T-cell (primary cell): ENCODE data around the gene TIMP3. TPM values are rescaled to one million over a fixed set of nuclear protein-coding genes. Genes with fewer than 3 reads are reported as not detected.

ENCODE experiments used
- ATAC-seq, 4 experiments: fragments of 200-7000 bp in 3 of 4; fragments of 150-1000 bp in 1 of 4; cut with Tn5 transposase; replicated peaks in 1 of 4; 1 replicate in 3 of 4; 2 replicates in 1 of 4; pipeline ENCODE4 v1.10.0; 2021; ENCODE audit warnings: moderate library complexity in 3 of 4, mild to moderate bottlenecking in 2 of 4, moderate number of reproducible peaks in 1 of 4
- CTCF ChIA-PET, 2 donors: fragments of 300-600 bp; sonication (Branson Sonifier 250); formaldehyde crosslinking; loops; one replicate each; lab custom pipeline; 2022; ENCODE audit warnings: antibody characterized with exemption in 2 of 2; lab: Charles Lee
- POLR2A ChIA-PET, 2 donors: fragments of 300-600 bp; sonication (Branson Sonifier 250); formaldehyde crosslinking; loops; one replicate each; lab custom pipeline; 2022; ENCODE audit warnings: antibody characterized with exemption in 2 of 2; lab: Charles Lee
- DNase-seq, 35 experiments: peaks; one replicate each; pipeline versions ENCODE4 v3.0.0 to v3.0.0-alpha.2; 2013 to 2023
- H3K27ac ChIP-seq: one replicate; pipeline ENCODE4 v1.5.1; 2013; ENCODE audit warnings: low read length
- H3K27me3 ChIP-seq, 2 experiments: replicated peaks in 1 of 2; 1 replicate in 1 of 2; 2 replicates in 1 of 2; pipeline versions ENCODE4 v1.6.1 to v1.7.0; 2013; ENCODE audit warnings: low read length in 1 of 2, mixed read lengths in 1 of 2; ENCODE audit not compliant: control insufficient read depth in 2 of 2, insufficient read depth in 2 of 2; ENCODE audit errors: extremely low read depth in 1 of 2
- H3K36me3 ChIP-seq, 2 donors: 1 replicate in 1 of 2; 2 replicates in 1 of 2; pipeline versions ENCODE4 v1.6.1 to v1.7.0; 2013; ENCODE audit warnings: low read length in 1 of 2; ENCODE audit not compliant: control insufficient read depth in 2 of 2, insufficient read depth in 1 of 2; ENCODE audit errors: extremely low read depth in 1 of 2
- H3K4me1 ChIP-seq, 2 experiments: 1 replicate in 1 of 2; 2 replicates in 1 of 2; pipeline versions ENCODE4 v1.6.1 to v1.7.0; 2013; ENCODE audit warnings: low read length in 2 of 2, mixed read lengths in 1 of 2; ENCODE audit not compliant: insufficient read depth in 2 of 2, control insufficient read depth in 1 of 2; ENCODE audit errors: extremely low read depth in 1 of 2
- H3K4me3 ChIP-seq, 2 donors: 1 replicate in 1 of 2; 2 replicates in 1 of 2; pipeline versions ENCODE4 v1.5.1 to v1.7.0; 2013; ENCODE audit warnings: mild to moderate bottlenecking in 2 of 2, low read length in 1 of 2, moderate library complexity in 1 of 2; ENCODE audit not compliant: control insufficient read depth in 1 of 2; ENCODE audit errors: extremely low read depth in 1 of 2
- H3K9me3 ChIP-seq: 2 replicates; pipeline ENCODE4 v1.7.0; 2013
- H3K27ac Mint-ChIP-seq, 2 donors: one replicate each; pipeline ENCODE4 v1.8.0; 2020 to 2021; ENCODE audit warnings: mild to moderate bottlenecking in 2 of 2, mixed read lengths in 2 of 2
- H3K27me3 Mint-ChIP-seq, 2 donors: one replicate each; pipeline ENCODE4 v1.8.0; 2021 to 2022; ENCODE audit warnings: mixed read lengths in 2 of 2
- H3K36me3 Mint-ChIP-seq: one replicate; pipeline ENCODE4 v1.8.0; 2021; ENCODE audit warnings: mixed read lengths
- H3K4me1 Mint-ChIP-seq, 3 donors: one replicate each; pipeline ENCODE4 v1.8.0; 2020 to 2022; ENCODE audit warnings: mixed read lengths in 3 of 3, mild to moderate bottlenecking in 1 of 3
- H3K4me3 Mint-ChIP-seq, 3 donors: one replicate each; pipeline ENCODE4 v1.8.0; 2020 to 2022; ENCODE audit warnings: mild to moderate bottlenecking in 3 of 3, mixed read lengths in 3 of 3, moderate library complexity in 3 of 3
- H3K9me3 Mint-ChIP-seq, 3 donors: one replicate each; pipeline ENCODE4 v1.8.0; 2020 to 2022; ENCODE audit warnings: mixed read lengths in 3 of 3
- WGBS: methylation state at CpG from one replicate; pipeline ENCODE4 v1.1.5; 2013; ENCODE audit warnings: missing lambda C conversion rate; ENCODE audit not compliant: insufficient coverage; 5-methylcytosine and 5-hydroxymethylcytosine counted together
- total RNA-seq, 35 experiments: library from RNA in 6 of 35; stranded (reverse) in 6 of 35; fragments of 120-200 nt in 1 of 35; gene quantifications; one replicate each; pipeline versions ENCODE4 v1.2.1 to v1.2.4 and lab custom pipeline; 2013 to 2026

TIMP3 gene
- total RNA-seq, 5 donors from 2014 or later (not counting 1 experiment from before 2014, with no cell fraction given), result 0.07 to 1.7 (median 1.1) TPM

DNA sequence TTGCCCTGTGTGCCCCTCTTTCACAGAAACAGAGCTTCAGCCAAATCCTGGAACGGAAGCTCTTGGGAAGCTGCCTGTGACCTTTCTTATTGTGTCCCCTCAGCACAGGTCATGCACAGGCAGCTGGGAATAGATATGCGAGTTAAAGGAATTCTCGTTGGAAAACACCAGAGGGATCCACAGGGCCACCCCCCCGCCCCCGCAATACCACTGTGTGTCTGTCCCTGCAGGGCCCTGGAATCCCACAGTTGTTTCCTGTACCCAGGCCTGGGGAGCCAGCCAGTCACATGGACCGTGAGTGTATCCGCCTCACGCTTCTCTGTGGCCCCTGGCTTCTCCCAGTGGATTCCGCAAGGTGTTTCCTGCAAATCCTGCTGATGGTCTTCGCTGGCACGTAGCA, 29.0 kb downstream of the TIMP3 start:
- POLR2A ChIA-PET, result interaction anchor here in 1 of 2 donors (0.6 kb wide), 1 partner anchor 299 kb away, joined by 3 read pairs; no protein-coding TSS in a partner anchor
- H3K4me3 Mint-ChIP-seq, result no peak overlapping the region
- CTCF ChIA-PET, result no interaction called here

DNA sequence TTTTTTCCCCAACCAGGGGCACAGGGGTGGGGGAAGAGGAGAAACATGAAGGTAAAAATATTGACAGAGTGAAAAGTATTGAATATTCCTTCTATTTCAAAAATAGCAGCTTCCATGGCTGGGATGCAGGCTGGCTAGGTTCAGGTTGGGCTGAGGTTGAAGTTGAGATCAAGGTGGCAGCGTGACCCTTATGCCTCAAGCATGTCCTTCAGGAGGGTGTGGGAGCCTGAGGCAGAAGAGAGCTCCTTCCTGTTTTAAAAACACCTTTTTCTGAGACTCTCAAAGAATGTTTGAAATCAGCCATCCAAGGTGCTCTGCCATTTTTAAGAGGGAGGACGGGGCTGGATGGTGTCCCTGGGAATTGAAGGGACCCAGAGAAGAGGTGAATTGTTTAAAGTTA, 29.5 kb downstream of the TIMP3 start:
- Mint-ChIP-seq H3K36me3 (no peaks in the 10 kb centered on the region), H3K9me3 (no peaks in the 10 kb centered on the region), H3K27me3 (peaks cover 0 to 7% of the 10 kb centered on the region in 2 donors), H3K4me3 (no peak overlapping the region), H3K4me1 (peaks cover 12 to 16% (median 14%) of the 10 kb centered on the region in 3 donors), H3K27ac (no peak overlapping the region)
- H3K9me3 ChIP-seq, result no peaks in the 10 kb centered on the region
- CTCF ChIA-PET, result no interaction called here
- peaks cover 0 to 4% of the 10 kb centered on the region in 2 experiments for H3K27me3 ChIP-seq
- POLR2A ChIA-PET, result interaction anchor here in 1 of 2 donors (0.6 kb wide), 1 partner anchor 299 kb away, joined by 3 read pairs; no protein-coding TSS in a partner anchor
- H3K4me1 ChIP-seq, result no peaks in the 10 kb centered on the region
- 61% methylated on average over 2 of the region's 2 CpGs for WGBS
- ATAC-seq (no peak), DNase-seq (no peak)
- H3K4me3 ChIP-seq, result no peak overlapping the region
- no peaks in the 10 kb centered on the region for H3K36me3 ChIP-seq
- no peak overlapping the region for H3K27ac ChIP-seq

More for the DNA sequence above, 29.0 kb downstream of the TIMP3 start:
- Histone ChIP-seq H3K9me3 (no peaks in the 10 kb centered on the region), H3K4me1 (no peaks in the 10 kb centered on the region), H3K27ac (no peak overlapping the region), H3K27me3 (peaks cover 0 to 4% of the 10 kb centered on the region in 2 experiments), H3K4me3 (no peak overlapping the region), H3K36me3 (no peaks in the 10 kb centered on the region)
- Mint-ChIP-seq H3K36me3 (no peaks in the 10 kb centered on the region), H3K4me1 (peaks cover 12 to 16% (median 14%) of the 10 kb centered on the region in 3 donors), H3K27ac (no peak overlapping the region), H3K27me3 (peaks cover 0 to 7% of the 10 kb centered on the region in 2 donors), H3K9me3 (no peaks in the 10 kb centered on the region)
- ATAC-seq, result no peak
- DNase-seq, result no peak
- 85% methylated on average over 8 of the region's 11 CpGs for WGBS

DNA sequence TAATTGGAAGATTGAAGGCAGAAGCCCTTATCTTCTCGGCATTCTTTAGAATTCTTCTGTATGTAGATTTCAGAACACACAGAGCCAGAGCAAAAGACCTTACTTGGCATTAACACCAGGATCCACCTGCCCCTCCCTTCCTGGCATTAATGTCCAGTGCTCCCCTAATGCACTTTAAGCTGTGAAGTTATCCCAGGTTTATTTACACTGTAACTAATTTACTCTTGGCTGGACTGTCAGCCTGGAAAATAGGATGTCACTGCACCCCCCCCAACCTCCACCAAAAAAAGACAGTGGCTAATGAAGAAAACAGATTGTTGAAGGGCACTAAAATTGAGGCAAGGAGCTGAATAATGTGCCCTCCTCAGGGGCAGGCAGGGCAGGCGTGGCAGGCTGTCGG, 30.1 kb downstream of the TIMP3 start:
- Histone ChIP-seq H3K36me3 (no peaks in the 10 kb centered on the region), H3K27ac (no peak overlapping the region), H3K27me3 (peaks cover 0 to 4% of the 10 kb centered on the region in 2 experiments), H3K4me3 (no peak overlapping the region), H3K9me3 (no peaks in the 10 kb centered on the region), H3K4me1 (no peaks in the 10 kb centered on the region)
- Mint-ChIP-seq H3K27me3 (peaks cover 0 to 7% of the 10 kb centered on the region in 2 donors), H3K36me3 (no peaks in the 10 kb centered on the region), H3K4me3 (no peak overlapping the region), H3K4me1 (peaks cover 12 to 16% (median 14%) of the 10 kb centered on the region in 3 donors), H3K27ac (no peak overlapping the region), H3K9me3 (no peaks in the 10 kb centered on the region)
- ChIA-PET CTCF (no interaction called here), POLR2A (interaction anchor here in 1 of 2 donors (0.5 kb wide), 1 partner anchor 117 kb away, joined by 6 read pairs; no protein-coding TSS in a partner anchor)
- ATAC-seq (no peak), DNase-seq (no peak)
- 76% methylated on average over 2 of the region's 3 CpGs for WGBS

GRCh38 chr22:32832174-32832573, 30.7 kb downstream of the TIMP3 start:
- peaks cover 12 to 16% (median 14%) of the 10 kb centered on the region in 3 donors for H3K4me1 Mint-ChIP-seq

GRCh38 chr22:32836280-32837123, 35.0 kb downstream of the TIMP3 start:
- peak in 1 of 35 experiments; percentile 15 for DNase-seq
- no peak overlapping the region for H3K27ac Mint-ChIP-seq

More at GRCh38 chr22:32832174-32832573, 30.7 kb downstream of the TIMP3 start:
- Histone ChIP-seq H3K27ac (no peak overlapping the region), H3K4me1 (no peaks in the 10 kb centered on the region), H3K4me3 (no peak overlapping the region), H3K27me3 (peaks cover 0 to 4% of the 10 kb centered on the region in 2 experiments), H3K36me3 (no peaks in the 10 kb centered on the region), H3K9me3 (no peaks in the 10 kb centered on the region)
- ChIA-PET CTCF (no interaction called here), POLR2A (no interaction called here)
- Mint-ChIP-seq H3K27ac (no peak overlapping the region), H3K27me3 (peaks cover 0 to 7% of the 10 kb centered on the region in 2 donors), H3K9me3 (no peaks in the 10 kb centered on the region), H3K36me3 (no peaks in the 10 kb centered on the region), H3K4me3 (no peak overlapping the region)
- WGBS, result 0% methylated on average over 2 of the region's 4 CpGs
- DNase-seq (no peak), ATAC-seq (no peak)

GRCh38 chr22:32837142-32837541, 35.6 kb downstream of the TIMP3 start:
- no peaks in the 10 kb centered on the region for H3K9me3 Mint-ChIP-seq
- POLR2A ChIA-PET, result no interaction called here
- no peak for DNase-seq
- H3K36me3 Mint-ChIP-seq, result no peaks in the 10 kb centered on the region
- Histone ChIP-seq H3K27me3 (peaks cover 0 to 4% of the 10 kb centered on the region in 2 experiments), H3K4me1 (no peaks in the 10 kb centered on the region), H3K27ac (no peak overlapping the region), H3K9me3 (no peaks in the 10 kb centered on the region), H3K36me3 (no peaks in the 10 kb centered on the region), H3K4me3 (no peak overlapping the region)
- H3K4me3 Mint-ChIP-seq, result no peak overlapping the region
- ATAC-seq, result no peak
- peaks cover 1 to 3% (median 2%) of the 10 kb centered on the region in 3 donors for H3K4me1 Mint-ChIP-seq
- WGBS, result 62% methylated on average over 6 of the region's 9 CpGs
- peaks cover 0 to 13% of the 10 kb centered on the region in 2 donors for H3K27me3 Mint-ChIP-seq
- CTCF ChIA-PET, result no interaction called here
- no peak overlapping the region for H3K27ac Mint-ChIP-seq

More at GRCh38 chr22:32836280-32837123, 35.0 kb downstream of the TIMP3 start:
- H3K36me3 ChIP-seq, result no peaks in the 10 kb centered on the region
- H3K4me3 ChIP-seq, result no peak overlapping the region
- Mint-ChIP-seq H3K9me3 (no peaks in the 10 kb centered on the region), H3K4me3 (no peak overlapping the region), H3K4me1 (peaks cover 8 to 9% (median 8%) of the 10 kb centered on the region in 3 donors), H3K36me3 (no peaks in the 10 kb centered on the region), H3K27me3 (peaks cover 0 to 13% of the 10 kb centered on the region in 2 donors)
- ATAC-seq, result no peak
- ChIA-PET CTCF (no interaction called here), POLR2A (no interaction called here)
- no peaks in the 10 kb centered on the region for H3K9me3 ChIP-seq
- WGBS, result no CpG with 5 or more reads among the region's 7 CpGs
- no peak overlapping the region for H3K27ac ChIP-seq
- H3K27me3 ChIP-seq, result peaks cover 0 to 4% of the 10 kb centered on the region in 2 experiments
- H3K4me1 ChIP-seq, result no peaks in the 10 kb centered on the region
